ENCODE measurements around the gene STXBP6. TPM values are rescaled to one million over a fixed set of nuclear protein-coding genes. Genes with fewer than 3 reads are reported as not detected.

Gene STXBP6
- polyA plus RNA-seq, 1 donor from 2014 or later = 14.6 TPM

DNA sequence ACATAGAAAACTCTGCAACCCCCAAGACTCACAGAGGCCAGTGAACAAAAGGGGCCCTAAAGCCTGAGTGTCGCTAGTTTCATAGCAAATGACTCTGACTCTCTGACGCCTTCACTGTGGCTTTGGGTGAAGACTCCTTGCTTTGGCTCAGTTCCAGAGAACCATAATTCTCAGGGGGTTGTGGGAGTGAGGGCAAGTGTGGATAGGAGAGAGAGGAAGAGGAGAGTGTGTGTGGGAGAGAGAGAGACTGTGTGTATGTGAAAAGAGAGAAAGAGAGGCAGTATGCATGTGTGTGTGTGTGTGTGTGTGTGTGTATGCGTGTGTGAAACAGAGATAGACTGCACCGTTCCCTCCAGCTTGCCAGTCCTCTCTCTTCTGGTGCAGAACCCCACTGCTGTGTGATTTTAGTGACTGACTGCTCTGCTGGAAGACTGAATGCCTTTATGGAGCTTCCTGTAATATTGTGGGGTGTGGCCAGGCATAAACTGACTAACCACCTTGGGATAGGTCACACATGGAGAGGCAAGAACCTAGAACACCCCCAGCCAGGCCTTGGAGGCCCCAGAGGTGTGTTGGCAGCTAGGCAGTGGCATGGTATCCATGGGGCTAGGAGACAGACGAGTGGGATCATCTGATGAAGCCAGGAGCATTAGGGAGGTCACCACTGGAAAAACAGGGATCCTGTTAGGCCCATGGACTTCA is 45.9 kb upstream of the STXBP6 start:
- Histone ChIP-seq H3K9ac (ENCODE audit: low read length) (no peak overlapping the region), H3K27me3 (ENCODE audit: insufficient read depth, low read depth, low read length) (no peaks in the 10 kb centered on the region), H3K4me2 (ENCODE audit: low read length) (no peak overlapping the region), H3K4me3 (ENCODE audit: low read length) (no peak overlapping the region), H3K9me2 (ENCODE audit: insufficient read depth, low read length) (no peaks in the 10 kb centered on the region), H3K9me3 (ENCODE audit: low read length) (no peaks in the 10 kb centered on the region), H3K27ac (ENCODE audit: low read length) (no peak overlapping the region), H3K36me3 (ENCODE audit: insufficient read depth, low read length) (no peaks in the 10 kb centered on the region), H2AFZ (ENCODE audit: low read depth, low read length) (no peak overlapping the region), H3F3A (ENCODE audit: insufficient read depth, low read length, poor library complexity, severe bottlenecking) (no peaks in the 10 kb centered on the region), H3K79me2 (replicated peaks; ENCODE audit: insufficient read depth, low read length) (no peaks in the 10 kb centered on the region), H4K20me1 (ENCODE audit: insufficient read depth) (no peaks in the 10 kb centered on the region)
- TF ChIP-seq CTCF (IDR thresholded peaks at IDR 0.05; ENCODE audit: poor library complexity, severe bottlenecking) (no peak), SMC3 (conservative IDR thresholded peaks at IDR 0.05; ENCODE audit: poor library complexity) (no peak), EP300 (conservative IDR thresholded peaks at IDR 0.05; ENCODE audit: poor library complexity, severe bottlenecking) (no peak), POLR2AphosphoS5 (IDR thresholded peaks at IDR 0.05) (no peak), RAD21 (conservative IDR thresholded peaks at IDR 0.05) (no peak), EZH2 (IDR thresholded peaks at IDR 0.05; ENCODE audit: borderline replicate concordance, insufficient read depth, low read length, poor library complexity, severe bottlenecking) (no peak), TAF1 (IDR thresholded peaks at IDR 0.05; ENCODE audit: low read depth) (no peak), MXI1 (conservative IDR thresholded peaks at IDR 0.05; ENCODE audit: poor library complexity, severe bottlenecking) (no peak), REST (IDR thresholded peaks at IDR 0.05; ENCODE audit: borderline replicate concordance) (no peak)

DNA sequence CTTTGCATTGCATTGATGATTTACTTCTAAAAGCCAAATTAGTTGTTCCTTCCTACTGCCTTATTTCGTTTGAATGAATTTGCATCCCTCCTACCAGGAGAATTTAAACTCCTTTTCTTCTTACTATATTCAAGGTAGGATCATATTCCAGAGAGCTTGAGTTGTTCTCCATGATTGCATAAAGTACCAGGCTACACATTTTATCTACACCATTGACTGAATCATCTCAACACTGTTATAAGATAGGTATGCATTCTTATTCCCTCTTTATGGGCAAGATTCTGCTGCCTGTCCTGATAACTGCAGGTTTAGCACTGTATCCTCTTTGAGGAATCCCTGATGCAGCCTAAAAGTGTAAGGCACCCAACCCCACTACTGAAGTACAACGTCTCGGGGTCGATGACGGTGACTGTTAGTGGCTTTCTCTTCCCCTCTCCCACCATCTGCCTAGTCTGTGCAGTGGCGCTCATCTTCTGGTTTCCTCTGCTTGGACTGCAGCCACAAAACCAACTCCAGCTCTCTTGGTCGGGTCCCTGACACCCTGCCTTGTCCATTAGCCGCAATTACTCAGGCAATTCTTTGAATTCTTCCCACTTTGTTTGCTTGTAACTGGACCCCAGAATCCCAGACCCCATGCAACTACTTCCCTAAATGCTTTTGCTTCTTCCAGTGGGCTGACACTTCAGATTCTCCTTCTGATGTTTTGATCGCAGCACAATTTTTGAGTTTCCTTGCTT is 44.4 kb upstream of the STXBP6 start:
- Histone ChIP-seq H3K9me2 (ENCODE audit: insufficient read depth, low read length) (no peaks in the 10 kb centered on the region), H3K27me3 (ENCODE audit: insufficient read depth, low read depth, low read length) (no peaks in the 10 kb centered on the region), H3K9ac (ENCODE audit: low read length) (no peak overlapping the region), H3K4me2 (ENCODE audit: low read length) (no peak overlapping the region), H3K79me2 (replicated peaks; ENCODE audit: insufficient read depth, low read length) (no peaks in the 10 kb centered on the region), H3K4me3 (ENCODE audit: low read length) (no peak overlapping the region), H3K9me3 (ENCODE audit: low read length) (no peaks in the 10 kb centered on the region), H3K36me3 (ENCODE audit: insufficient read depth, low read length) (no peaks in the 10 kb centered on the region), H2AFZ (ENCODE audit: low read depth, low read length) (no peak overlapping the region), H4K20me1 (ENCODE audit: insufficient read depth) (no peaks in the 10 kb centered on the region), H3K27ac (ENCODE audit: low read length) (no peak overlapping the region), H3F3A (ENCODE audit: insufficient read depth, low read length, poor library complexity, severe bottlenecking) (no peaks in the 10 kb centered on the region)
- TF ChIP-seq POLR2AphosphoS5 (IDR thresholded peaks at IDR 0.05) (no peak), EP300 (conservative IDR thresholded peaks at IDR 0.05; ENCODE audit: poor library complexity, severe bottlenecking) (no peak), RAD21 (conservative IDR thresholded peaks at IDR 0.05) (no peak), CTCF (IDR thresholded peaks at IDR 0.05; ENCODE audit: poor library complexity, severe bottlenecking) (no peak), SMC3 (conservative IDR thresholded peaks at IDR 0.05; ENCODE audit: poor library complexity) (no peak)

Measured in neural cell (in vitro differentiated cells).